A549 (cell line): ENCODE measurements around the gene CHEK1. TPM values are rescaled to one million over a fixed set of nuclear protein-coding genes. Genes with fewer than 3 reads are reported as not detected.

Experiments used
- ATAC-seq, 2 experiments: fragments of 200-7000 bp in 1 of 2; fragments of >200 bp in 1 of 2; cut with Nextera tagmentation in 1 of 2; cut with Tn5 transposase in 1 of 2; 3 replicates each; pipeline versions ENCODE4 v1.8.0 to v1.9.1; 2018 to 2020; ENCODE audit warnings: mild to moderate bottlenecking in 1 of 2, moderate library complexity in 1 of 2
- CTCF ChIA-PET: fragments of 300-600 bp; sonication (Branson Sonifier 250); formaldehyde crosslinking; extraction: SDS; loops from one replicate; lab custom pipeline; 2021; ENCODE audit warnings: antibody characterized with exemption, inconsistent platforms; lab: Yijun Ruan, JAX
- POLR2A ChIA-PET: fragments of 350-600 bp; formaldehyde crosslinking; extraction: SDS; loops from one replicate; lab custom pipeline; 2021; ENCODE audit warnings: antibody characterized with exemption, inconsistent platforms; lab: Yijun Ruan, JAX
- DNase-seq, 2 experiments: peaks; one replicate each; pipeline versions ENCODE4 v3.0.0 to v3.0.0-alpha.2; 2011 to 2016; ENCODE audit warnings: low read depth in 1 of 2, low spot score in 1 of 2
- FAIRE-seq: peaks from 2 replicates; lab custom pipeline; 2011; peaks lifted over from hg19 to GRCh38; lab: Jason Lieb, UNC
- H3K27ac ChIP-seq, 2 experiments: fragments of >200 bp; sonication (Bioruptor Twin); formaldehyde crosslinking; 3 replicates each; pipeline ENCODE4 v1.5.1; 2016 to 2017
- H3K4me1 ChIP-seq: fragments of >200 bp; sonication (Bioruptor Twin); formaldehyde crosslinking; 3 replicates; pipeline ENCODE4 v1.6.1; 2016
- H3K4me2 ChIP-seq: fragments of >200 bp; sonication (Bioruptor Twin); formaldehyde crosslinking; 3 replicates; pipeline ENCODE4 v1.6.1; 2016
- H3K4me3 ChIP-seq: fragments of >200 bp; sonication (Bioruptor Twin); formaldehyde crosslinking; 3 replicates; pipeline ENCODE4 v1.5.1; 2016
- H3K9me3 ChIP-seq: fragments of >200 bp; sonication (Bioruptor Twin); formaldehyde crosslinking; 3 replicates; pipeline ENCODE4 v1.6.1; 2016
- BCL3 ChIP-seq: fragments of >200 bp; sonication (Bioruptor Twin); formaldehyde crosslinking; IDR thresholded peaks from 3 replicates; pipeline ENCODE4 v1.6.1; 2016
- CBX8 ChIP-seq: fragments of 200-600 bp; sonication (generic); IDR thresholded peaks from 2 replicates; pipeline ENCODE4 v1.6.1; 2016
- CHD2 ChIP-seq: fragments of 150-350 bp; IDR thresholded peaks from 2 replicates; pipeline ENCODE4 v1.6.1; 2014; ENCODE audit warnings: low read length; ENCODE audit not compliant: partially characterized antibody
- CHD4 ChIP-seq: fragments of 200-600 bp; sonication (generic); IDR thresholded peaks from 2 replicates; pipeline ENCODE4 v1.6.1; 2016; ENCODE audit warnings: antibody characterized with exemption, mild to moderate bottlenecking, borderline replicate concordance
- EP300 ChIP-seq, 2 experiments: fragments of >200 bp; sonication (Bioruptor Twin); formaldehyde crosslinking; IDR thresholded peaks; 2 replicates in 1 of 2; 3 replicates in 1 of 2; pipeline ENCODE4 v1.6.1; 2016 to 2017
- ESRRA ChIP-seq: fragments of 150-350 bp; IDR thresholded peaks from 2 replicates; pipeline ENCODE4 v1.6.1; 2014; ENCODE audit warnings: mild to moderate bottlenecking, low read length, borderline replicate concordance
- FOSB ChIP-seq: fragments of 250-450 bp; sonication (Bioruptor Pico); IDR thresholded peaks from 2 replicates; pipeline ENCODE4 v1.5.0; 2020; ENCODE audit warnings: mild to moderate bottlenecking, moderate library complexity
- HDAC2 ChIP-seq: fragments of 200-600 bp; sonication (generic); IDR thresholded peaks from 2 replicates; pipeline ENCODE4 v1.6.1; 2016
- HES2 ChIP-seq: fragments of >200 bp; sonication (Bioruptor Twin); formaldehyde crosslinking; IDR thresholded peaks from 2 replicates; pipeline ENCODE4 v1.6.1; 2016
- HEYL ChIP-seq: fragments of 250-450 bp; sonication (Bioruptor Pico); IDR thresholded peaks from 2 replicates; pipeline ENCODE4 v1.8.0; 2021; ENCODE audit warnings: mild to moderate bottlenecking, moderate library complexity
- HMGXB4 ChIP-seq: fragments of 250-450 bp; sonication (Bioruptor Pico); IDR thresholded peaks from 2 replicates; pipeline ENCODE4 v1.5.0; 2021; ENCODE audit warnings: mild to moderate bottlenecking, moderate library complexity, borderline replicate concordance
- HOXA7 ChIP-seq: fragments of 250-450 bp; sonication (Bioruptor Pico); IDR thresholded peaks from 2 replicates; pipeline ENCODE4 v1.5.0; 2020; ENCODE audit warnings: mild to moderate bottlenecking, moderate library complexity
- HOXB13 ChIP-seq: fragments of 250-450 bp; sonication (Bioruptor Pico); IDR thresholded peaks from 2 replicates; pipeline ENCODE4 v1.5.0; 2020; ENCODE audit warnings: low read depth, mild to moderate bottlenecking, moderate library complexity
- JUN ChIP-seq, 2 experiments: fragments of >200 bp; sonication (Bioruptor Twin); formaldehyde crosslinking; IDR thresholded peaks; 2 replicates in 1 of 2; 3 replicates in 1 of 2; pipeline ENCODE4 v1.6.1; 2016 to 2017
- JUNB ChIP-seq: fragments of >200 bp; sonication (Bioruptor Twin); formaldehyde crosslinking; IDR thresholded peaks from 2 replicates; pipeline ENCODE4 v1.6.1; 2016
- KDM1A ChIP-seq: fragments of 200-600 bp; sonication (generic); IDR thresholded peaks from 2 replicates; pipeline ENCODE4 v1.6.1; 2016; ENCODE audit warnings: low read depth, mild to moderate bottlenecking
- MAFK ChIP-seq: fragments of 450-650 bp; IDR thresholded peaks from 2 replicates; pipeline ENCODE4 v1.6.1; 2014; ENCODE audit not compliant: partially characterized antibody
- MYC ChIP-seq: IDR thresholded peaks from 2 replicates; pipeline ENCODE4 v1.6.1; 2012; ENCODE audit warnings: mild to moderate bottlenecking, inconsistent platforms, low read length, improper control_type of control experiment, borderline replicate concordance
- NFE2L2 ChIP-seq: fragments of 150-350 bp; conservative IDR thresholded peaks from 2 replicates; pipeline ENCODE4 v1.6.1; 2014; ENCODE audit warnings: low read length
- NR3C1 ChIP-seq: fragments of >200 bp; sonication (Bioruptor Twin); formaldehyde crosslinking; IDR thresholded peaks from 3 replicates; pipeline ENCODE4 v1.6.1; 2017
- PBX3 ChIP-seq: IDR thresholded peaks from 2 replicates; pipeline ENCODE4 v1.6.1; 2012
- POLR2A ChIP-seq: IDR thresholded peaks from 2 replicates; pipeline ENCODE4 v1.6.1; 2012; ENCODE audit warnings: mild to moderate bottlenecking, low read length
- POLR2AphosphoS2 ChIP-seq: conservative IDR thresholded peaks from 2 replicates; pipeline ENCODE4 v1.6.1; 2012; ENCODE audit warnings: low read length, improper control_type of control experiment, inconsistent platforms
- ZSCAN20 ChIP-seq: fragments of 250-450 bp; sonication (Bioruptor Pico); IDR thresholded peaks from 2 replicates; pipeline ENCODE4 v1.8.0; 2022; ENCODE audit warnings: mild to moderate bottlenecking, moderate library complexity
- WGBS: methylation state at CpG from one replicate; pipeline ENCODE4 v1.1.6; 2017; ENCODE audit errors: missing lambda C conversion rate; 5-methylcytosine and 5-hydroxymethylcytosine counted together
- polyA plus RNA-seq, 4 experiments: library from polyadenylated mRNA; depleted of rRNA in 3 of 4; stranded (reverse); fragments of >200 nt; fragmentation: RNase III in 1 of 4; extraction: RNeasy Plus Mini Kit Qiagen cat#74134 plus additional on column Dnase treatment in 1 of 4; gene quantifications; 2 replicates in 3 of 4; 3 replicates in 1 of 4; pipeline ENCODE4 v1.2.3, GENCODE V29; 2011 to 2017

The CHEK1 gene
- polyA plus RNA-seq, 2 of the 4 experiments (the other 2 are of a cell fraction) = 35.2 to 64.5 TPM

GRCh38 chr11:125593114-125593820, 31.7 kb upstream of the CHEK1 start:
- POLR2A ChIA-PET = interaction anchor here (1.8 kb wide), 2 partner anchors 23 to 294 kb away, joined by 10 to 16 read pairs; partner anchors contain the start of genes EI24 and HYLS1
- 1% methylated on average over 18 of the region's 18 CpGs for WGBS
- DNase-seq = peak; percentile 29 to 42

GRCh38 chr11:125594958-125595357, 30.0 kb upstream of the CHEK1 start:
- DNase-seq (no peak), ATAC-seq (no peak), FAIRE-seq (no peak)
- Histone ChIP-seq H3K4me2 (0 out of 3 replicates have a peak overlapping the region, but pooled peaks have one; percentile 87), H3K4me3 (no peak overlapping the region), H3K27ac (no peak overlapping the region), H3K9me3 (no peaks in the 10 kb centered on the region), H3K4me1 (peaks cover 14% of the 10 kb centered on the region; the same call in 1 of the 3 replicates)
- ChIA-PET POLR2A (no interaction called here), CTCF (interaction anchor here (0.7 kb wide), 1 partner anchor 22 kb away, joined by 3 read pairs; no protein-coding TSS in a partner anchor)
- no peak for TF ChIP-seq PBX3
- TF ChIP-seq JUNB = no peak
- no peak for TF ChIP-seq HOXB13
- TF ChIP-seq MYC = no peak
- no peak for TF ChIP-seq HMGXB4 (CRISPR knock-in tag)
- 64% methylated on average over 3 of the region's 3 CpGs for WGBS

More at GRCh38 chr11:125593114-125593820, 31.7 kb upstream of the CHEK1 start:
- ATAC-seq (peak; percentile 46 to 61), FAIRE-seq (no peak)
- CTCF ChIA-PET = interaction anchor here (1.0 to 1.9 kb wide), 2 partner anchors 23 to 24 kb away, joined by 4 to 5 read pairs; partner anchors contain the start of gene EI24
- Histone ChIP-seq H3K9me3 (no peaks in the 10 kb centered on the region), H3K4me1 (peaks cover 22% of the 10 kb centered on the region; the same call in 2 of the 3 replicates), H3K4me3 (peak overlapping the region; percentile 78), H3K4me2 (peak overlapping the region; percentile 87), H3K27ac (peak overlapping the region; percentile 89 to 99)
- TF ChIP-seq POLR2A (0 out of 2 replicates have a peak, but pooled peaks have one; percentile 3), HOXB13 (no peak)

- TF ChIP-seq HOXA7 (CRISPR knock-in tag) (no peak), NFE2L2 (no peak), CHD2 (no peak), HEYL (CRISPR knock-in tag) (no peak)
- WGBS = 94% methylated on average over 2 of the region's 2 CpGs
Measured at GRCh38 chr11:125600663-125601062, 24.3 kb upstream of the CHEK1 start.

GRCh38 chr11:125603207-125603606, 21.8 kb upstream of the CHEK1 start:
- H3K27ac ChIP-seq = no peak overlapping the region
- no peaks in the 10 kb centered on the region for H3K4me1 ChIP-seq
- ATAC-seq = no peak
- no peak for DNase-seq
- H3K4me3 ChIP-seq = no peak overlapping the region
- ChIA-PET POLR2A (no interaction called here), CTCF (no interaction called here)
- no peak overlapping the region for H3K4me2 ChIP-seq
- 85% methylated on average over 3 of the region's 3 CpGs for WGBS
- no peaks in the 10 kb centered on the region for H3K9me3 ChIP-seq
- no peak for FAIRE-seq
- TF ChIP-seq ESRRA (no peak), ZSCAN20 (no peak), JUN (IDR thresholded peaks at IDR 0.05) (no peak), FOSB (CRISPR knock-in tag) (no peak), NFE2L2 (no peak), HES2 (no peak), MAFK (no peak), EP300 (IDR thresholded peaks at IDR 0.05) (no peak), CHD2 (no peak), HDAC2 (no peak), KDM1A (no peak), CBX8 (no peak), NR3C1 (no peak), MYC (no peak), BCL3 (no peak), HMGXB4 (CRISPR knock-in tag) (no peak), CHD4 (no peak), POLR2AphosphoS2 (no peak)

More at GRCh38 chr11:125600663-125601062, 24.3 kb upstream of the CHEK1 start:
- ChIA-PET POLR2A (no interaction called here), CTCF (no interaction called here)
- no peaks in the 10 kb centered on the region for H3K9me3 ChIP-seq
- no peak for FAIRE-seq
- DNase-seq = no peak
- no peak overlapping the region for H3K4me2 ChIP-seq
- no peak for ATAC-seq
- no peaks in the 10 kb centered on the region for H3K4me1 ChIP-seq
- no peak overlapping the region for H3K27ac ChIP-seq
- no peak overlapping the region for H3K4me3 ChIP-seq
